Panc1 (cell line): Measurements from ENCODE around the gene CCDC197.

Experiments
- POLR2AphosphoS5 ChIP-seq: IDR thresholded peaks from 2 replicates; pipeline ENCODE4 v1.6.1; 2012; ENCODE audit warnings: mild to moderate bottlenecking, low read depth, low read length, moderate library complexity
- SIN3A ChIP-seq: IDR thresholded peaks from 2 replicates; pipeline ENCODE4 v1.6.1; 2012; ENCODE audit warnings: low read depth, mild to moderate bottlenecking, low read length, moderate library complexity, borderline replicate concordance; ENCODE audit not compliant: insufficient read depth
- TF ChIP-seq, protein P1 (sequence below): fragments of 450-650 bp; IDR thresholded peaks from 2 replicates; pipeline ENCODE4 v1.5.1; 2017; ENCODE audit warnings: mild to moderate bottlenecking

- TF ChIP-seq, protein P1, sequence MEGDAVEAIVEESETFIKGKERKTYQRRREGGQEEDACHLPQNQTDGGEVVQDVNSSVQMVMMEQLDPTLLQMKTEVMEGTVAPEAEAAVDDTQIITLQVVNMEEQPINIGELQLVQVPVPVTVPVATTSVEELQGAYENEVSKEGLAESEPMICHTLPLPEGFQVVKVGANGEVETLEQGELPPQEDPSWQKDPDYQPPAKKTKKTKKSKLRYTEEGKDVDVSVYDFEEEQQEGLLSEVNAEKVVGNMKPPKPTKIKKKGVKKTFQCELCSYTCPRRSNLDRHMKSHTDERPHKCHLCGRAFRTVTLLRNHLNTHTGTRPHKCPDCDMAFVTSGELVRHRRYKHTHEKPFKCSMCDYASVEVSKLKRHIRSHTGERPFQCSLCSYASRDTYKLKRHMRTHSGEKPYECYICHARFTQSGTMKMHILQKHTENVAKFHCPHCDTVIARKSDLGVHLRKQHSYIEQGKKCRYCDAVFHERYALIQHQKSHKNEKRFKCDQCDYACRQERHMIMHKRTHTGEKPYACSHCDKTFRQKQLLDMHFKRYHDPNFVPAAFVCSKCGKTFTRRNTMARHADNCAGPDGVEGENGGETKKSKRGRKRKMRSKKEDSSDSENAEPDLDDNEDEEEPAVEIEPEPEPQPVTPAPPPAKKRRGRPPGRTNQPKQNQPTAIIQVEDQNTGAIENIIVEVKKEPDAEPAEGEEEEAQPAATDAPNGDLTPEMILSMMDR, result no peak
- TF ChIP-seq POLR2AphosphoS5 (no peak), SIN3A (no peak)
These were observed 26.0 kb upstream of the CCDC197 start for GRCh38 chr14:93970965-93971634.
